Nephron progenitor cell (in vitro differentiated cells): ENCODE measurements around the gene MRPS18A.

Experiments used
- DNase-seq: peaks from one replicate; pipeline ENCODE4 v3.0.0; 2021
- H3K27ac Mint-ChIP-seq: 2 replicates; pipeline ENCODE4 v1.8.0; 2021; ENCODE audit warnings: mild to moderate bottlenecking, moderate library complexity, mixed read lengths
- H3K27me3 Mint-ChIP-seq: 2 replicates; pipeline ENCODE4 v1.8.0; 2021; ENCODE audit warnings: mild to moderate bottlenecking, low read depth, mixed read lengths; ENCODE audit not compliant: poor library complexity
- H3K36me3 Mint-ChIP-seq: 2 replicates; pipeline ENCODE4 v1.8.0; 2021; ENCODE audit warnings: low read depth, mixed read lengths
- H3K4me1 Mint-ChIP-seq: 2 replicates; pipeline ENCODE4 v1.8.0; 2021; ENCODE audit warnings: mixed read lengths
- H3K4me3 Mint-ChIP-seq: 2 replicates; pipeline ENCODE4 v1.8.0; 2021; ENCODE audit warnings: mild to moderate bottlenecking, moderate library complexity, mixed read lengths
- H3K9me3 Mint-ChIP-seq: 2 replicates; pipeline ENCODE4 v1.8.0; 2021; ENCODE audit warnings: mild to moderate bottlenecking, moderate library complexity, mixed read lengths
- CTCF ChIP-seq: fragments of 200-600 bp; sonication (generic); IDR thresholded peaks from 2 replicates; pipeline ENCODE4 v1.5.0; 2021; ENCODE audit warnings: antibody characterized with exemption

MRPS18A gene

GRCh38 chr6:43629104-43629504 is 58.5 kb downstream of the MRPS18A start, which contains the start of gene GTPBP2:
Gene GTPBP2, minus strand, starts transcription at chr6:43629264. Its CDS starts 102 bp downstream, at chr6:43629162.
- Mint-ChIP-seq H3K4me1 (peaks cover 39% of the 10 kb centered on the region), H3K27me3 (no peaks in the 10 kb centered on the region), H3K9me3 (no peaks in the 10 kb centered on the region), H3K27ac (peak within 1 kb of the TSS; percentile 100), H3K36me3 (peaks cover 27% of the 10 kb centered on the region), H3K4me3 (peak within 1 kb of the TSS; percentile 99)
- DNase-seq, result peak; percentile 97
- no peak for TF ChIP-seq CTCF

GRCh38 chr6:43628393-43629103 is 59.0 kb downstream of the MRPS18A start:
- H3K4me3 Mint-ChIP-seq, result peak overlapping the region; percentile 99
- H3K9me3 Mint-ChIP-seq, result no peaks in the 10 kb centered on the region
- peak overlapping the region; percentile 55 for H3K27ac Mint-ChIP-seq
- peaks cover 34% of the 10 kb centered on the region for H3K4me1 Mint-ChIP-seq
- peak; percentile 47 for DNase-seq
- H3K36me3 Mint-ChIP-seq, result peaks cover 31% of the 10 kb centered on the region
- H3K27me3 Mint-ChIP-seq, result no peaks in the 10 kb centered on the region
- no peak for TF ChIP-seq CTCF

DNA sequence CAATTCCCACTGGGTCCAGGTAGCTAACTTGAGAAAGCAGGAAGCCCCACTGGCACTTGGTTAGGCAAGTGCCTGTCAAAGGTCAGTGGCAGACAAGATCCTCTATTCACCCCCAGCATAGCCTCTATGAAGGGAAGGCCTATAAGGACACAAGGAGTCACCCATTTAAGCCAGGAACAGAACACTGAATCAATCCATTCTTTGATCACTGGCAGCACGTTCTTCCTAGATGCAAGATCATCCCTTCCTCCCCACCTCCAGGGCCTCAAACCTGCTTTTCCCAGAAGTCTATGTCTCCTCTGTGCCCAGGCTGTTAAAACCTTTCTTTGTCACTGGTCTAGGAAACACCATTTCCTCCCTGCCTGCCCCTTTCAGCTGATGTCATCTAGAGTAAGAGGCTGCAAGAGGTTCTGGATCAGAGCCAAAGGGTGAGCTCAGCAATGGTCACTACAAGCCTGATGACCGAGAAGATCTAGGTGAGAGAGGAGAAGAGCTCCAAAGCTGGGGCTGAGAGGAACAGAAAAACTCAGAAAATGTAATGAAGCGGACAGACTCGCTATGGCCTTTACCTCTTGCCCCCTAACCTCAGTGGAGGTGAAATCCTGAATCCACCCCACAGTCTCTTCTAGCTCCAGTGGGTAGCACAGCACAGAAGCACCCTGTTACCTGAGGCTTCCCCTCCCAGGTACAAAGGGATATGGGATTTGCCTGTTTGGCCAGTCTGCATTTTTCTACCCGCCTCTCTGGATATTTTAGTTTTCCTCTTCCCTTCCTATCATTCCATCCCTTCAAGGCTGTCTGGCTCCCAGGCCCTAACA is 60.4 kb downstream of the MRPS18A start:
- Mint-ChIP-seq H3K36me3 (peaks cover 43% of the 10 kb centered on the region), H3K27ac (peak overlapping the region; percentile 43), H3K27me3 (no peaks in the 10 kb centered on the region), H3K4me1 (peaks cover 33% of the 10 kb centered on the region), H3K4me3 (peak overlapping the region; percentile 99), H3K9me3 (no peaks in the 10 kb centered on the region)
- no peak for TF ChIP-seq CTCF
- no peak for DNase-seq

DNA sequence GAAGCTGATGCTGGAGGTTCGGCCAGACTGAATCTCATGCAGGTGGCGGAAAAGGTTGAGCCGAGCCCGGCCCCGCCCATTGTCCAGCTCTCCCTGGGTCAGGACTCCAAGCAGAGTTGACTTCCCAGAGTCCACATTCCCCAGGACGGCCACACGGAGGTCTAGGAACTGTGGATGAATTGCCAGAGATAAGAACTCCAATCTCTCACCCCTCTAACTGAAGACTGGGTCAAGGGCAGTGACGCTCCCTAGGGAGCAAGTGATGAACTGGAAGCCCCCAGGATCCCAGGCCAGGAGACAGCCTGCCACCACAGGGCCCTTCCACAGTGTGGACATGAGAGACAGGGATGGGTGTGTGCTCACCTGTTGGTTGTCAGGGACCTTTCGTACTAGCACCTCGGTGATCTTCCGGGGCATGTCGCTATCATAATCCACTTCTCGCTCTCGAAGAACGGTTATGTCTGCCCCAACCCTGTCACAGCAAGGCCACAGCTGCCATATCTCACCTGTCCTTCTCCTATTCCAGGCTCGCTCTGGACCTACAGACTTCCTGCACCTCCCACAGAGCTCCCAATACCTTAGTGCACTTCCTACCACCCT is 62.1 kb downstream of the MRPS18A start:
- Mint-ChIP-seq H3K4me1 (peaks cover 28% of the 10 kb centered on the region), H3K36me3 (peaks cover 50% of the 10 kb centered on the region), H3K4me3 (no peak overlapping the region), H3K9me3 (no peaks in the 10 kb centered on the region), H3K27ac (peak overlapping the region; percentile 52), H3K27me3 (peaks cover 2% of the 10 kb centered on the region)
- no peak for DNase-seq
- no peak for TF ChIP-seq CTCF

DNA sequence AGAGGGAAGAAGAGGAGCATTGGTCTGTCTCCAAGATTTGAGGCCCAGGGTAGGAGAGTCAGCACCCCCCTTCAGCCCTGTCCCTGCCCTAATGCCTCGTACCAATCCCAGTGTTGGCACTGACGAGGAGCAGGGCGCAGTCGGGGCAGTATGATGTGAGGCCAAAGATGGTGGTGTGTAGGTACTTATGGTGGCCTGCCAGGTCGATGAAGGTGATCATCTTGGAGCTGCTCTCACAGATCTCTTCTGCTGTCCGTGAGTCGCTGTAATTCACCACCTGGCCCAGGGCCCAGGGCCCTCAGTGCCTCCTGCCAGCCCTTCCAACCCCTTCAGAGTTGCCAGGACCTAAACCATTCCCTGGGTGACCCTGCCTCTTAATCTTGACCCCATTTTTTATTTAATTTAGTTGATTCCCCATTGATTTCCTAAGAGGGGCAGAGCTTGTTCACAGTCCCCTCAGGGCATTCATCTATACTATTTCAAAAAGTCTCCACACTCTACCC is 62.8 kb downstream of the MRPS18A start:
- Mint-ChIP-seq H3K27me3 (peaks cover 3% of the 10 kb centered on the region), H3K36me3 (peaks cover 50% of the 10 kb centered on the region), H3K4me1 (peaks cover 22% of the 10 kb centered on the region), H3K27ac (no peak overlapping the region), H3K9me3 (no peaks in the 10 kb centered on the region), H3K4me3 (no peak overlapping the region)
- no peak for DNase-seq
- no peak for TF ChIP-seq CTCF
